Anterior cingulate cortex (tissue), 58 donors: ENCODE results near the gene ZNF775.

Experiments
- DNase-seq, 58 donors: peaks; one replicate each; lab custom pipeline; 2025; lab: John Stamatoyannopoulos, UW

Gene ZNF775

DNA sequence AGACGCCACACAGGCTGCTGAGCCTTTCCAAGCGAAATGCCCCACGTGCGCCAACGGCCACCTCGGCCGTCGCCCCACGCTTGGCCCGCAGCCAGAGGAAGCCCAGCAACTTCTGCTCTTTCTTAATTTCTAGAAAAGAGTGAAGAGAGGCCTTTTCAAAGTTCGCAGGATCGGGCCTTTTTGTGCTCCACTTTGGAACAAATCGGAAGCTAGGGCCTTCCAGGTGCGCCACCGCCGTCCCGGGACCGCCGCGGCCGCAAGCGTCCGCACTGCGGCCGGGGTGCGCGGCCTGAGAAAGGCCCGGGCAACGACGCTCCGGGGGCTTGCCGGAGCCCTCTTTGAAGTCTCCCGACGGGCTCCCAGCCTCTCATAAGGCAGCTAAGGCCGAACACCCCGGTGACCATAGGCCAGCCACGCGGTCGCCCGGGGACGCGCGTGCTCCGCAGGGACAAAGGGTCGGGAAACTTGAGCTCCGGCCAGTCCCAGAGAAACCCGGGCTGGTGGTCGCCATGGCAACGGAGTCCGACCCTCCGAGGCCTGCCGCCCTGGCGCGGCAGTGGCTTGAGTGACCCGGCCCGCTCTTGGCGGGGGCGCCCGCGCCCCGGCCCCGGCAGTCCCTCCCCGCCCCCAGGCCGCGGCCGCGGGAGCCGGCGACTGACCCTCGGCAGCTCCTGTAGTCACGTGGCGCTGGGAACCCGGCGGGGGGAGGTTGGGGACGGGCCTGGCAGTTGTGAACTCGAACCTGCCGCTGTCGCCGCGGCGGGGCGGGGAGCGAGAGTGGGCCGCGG, 10.8 kb upstream of the ZNF775 start, which contains the start of gene REPIN1:
Gene REPIN1, plus strand, starts transcription at position 727 of the 788 bp plus-strand sequence. CDS start 890 bp downstream, outside the sequence.
- DNase-seq, result peak; percentile 28 to 91 (median 85)

DNA sequence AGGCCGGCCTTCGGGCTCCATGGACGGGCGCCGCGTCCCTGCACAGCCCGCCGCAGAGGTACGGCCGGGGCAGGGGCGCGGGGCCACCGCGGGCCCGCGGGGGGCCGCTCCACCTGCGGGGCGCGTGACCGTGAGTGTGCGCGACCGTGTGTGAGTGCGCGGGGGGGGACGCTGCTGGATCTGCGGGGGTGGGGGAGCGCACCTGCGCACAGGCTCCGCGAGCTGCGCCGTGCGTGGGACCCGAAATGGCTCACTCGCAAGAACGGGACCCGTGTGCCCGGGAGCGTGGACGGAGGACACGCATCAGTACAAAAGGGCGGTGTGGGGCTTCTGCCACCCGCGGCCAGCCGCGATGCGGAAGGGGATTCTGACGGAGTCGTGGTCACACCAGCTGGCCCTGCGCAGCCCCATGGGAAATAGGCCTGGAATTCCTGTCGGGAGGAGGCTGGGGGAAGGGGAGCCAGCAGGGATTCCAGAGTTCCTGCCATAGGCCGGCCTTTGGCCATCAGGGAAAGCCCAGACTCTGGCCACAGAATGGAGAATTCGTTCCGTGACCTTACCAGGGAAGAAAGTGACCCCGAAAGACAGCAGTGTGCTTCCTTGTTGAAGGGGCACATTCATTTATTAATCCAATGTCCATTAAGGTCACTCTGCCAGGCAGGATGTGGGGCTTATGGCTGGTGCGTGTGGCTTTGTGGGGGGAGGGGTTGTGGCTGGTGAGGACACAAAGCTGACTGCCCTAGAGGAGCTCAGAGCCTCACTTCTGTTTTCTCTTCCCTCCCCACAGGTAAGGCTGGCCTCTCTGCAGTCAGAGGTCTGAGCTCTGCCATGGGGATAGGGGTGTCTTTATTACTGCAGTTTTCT, 10.0 kb upstream of the ZNF775 start:
- DNase-seq, result peak in 45 of 58 donors; percentile 26 to 88 (median 72)

DNA sequence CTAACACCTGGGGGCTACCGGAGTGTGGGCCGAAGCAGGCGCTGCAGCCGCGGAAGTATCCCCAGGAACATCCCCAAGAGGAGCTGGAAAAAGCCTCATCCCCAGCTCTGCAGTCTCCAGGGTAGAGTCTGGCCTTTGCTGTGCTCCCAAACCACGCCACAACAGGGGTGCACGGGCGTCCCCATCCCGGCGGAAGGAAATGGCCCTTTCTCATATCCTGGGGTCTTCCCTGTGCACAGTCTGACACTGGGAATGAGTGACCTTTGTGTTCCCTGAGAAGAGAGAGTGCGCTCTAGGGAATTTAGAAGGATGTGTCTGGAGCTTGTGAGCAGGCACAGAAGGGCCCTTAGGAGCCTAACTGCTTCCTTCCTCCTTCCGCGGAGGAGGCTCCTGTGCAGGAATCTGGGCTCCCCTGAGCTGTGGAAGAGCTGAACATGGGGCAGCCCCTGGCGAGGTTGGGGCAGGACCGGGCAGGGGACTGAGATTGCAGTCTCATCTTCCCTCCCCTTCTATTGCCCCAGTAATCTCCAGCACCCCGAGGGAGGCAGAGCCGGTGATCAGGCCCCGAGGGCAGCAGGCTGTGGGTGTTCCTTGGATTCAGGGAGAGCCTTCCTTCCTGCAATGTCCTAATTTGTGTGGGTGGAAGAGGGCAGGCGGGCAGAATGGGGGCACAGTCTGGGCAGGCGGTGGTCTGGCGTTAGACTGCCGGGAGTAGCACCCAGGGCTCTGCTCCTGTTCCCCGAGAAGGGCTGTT, 9.2 kb upstream of the ZNF775 start:
- DNase-seq, result peak in 1 of 58 donors; percentile 67

DNA sequence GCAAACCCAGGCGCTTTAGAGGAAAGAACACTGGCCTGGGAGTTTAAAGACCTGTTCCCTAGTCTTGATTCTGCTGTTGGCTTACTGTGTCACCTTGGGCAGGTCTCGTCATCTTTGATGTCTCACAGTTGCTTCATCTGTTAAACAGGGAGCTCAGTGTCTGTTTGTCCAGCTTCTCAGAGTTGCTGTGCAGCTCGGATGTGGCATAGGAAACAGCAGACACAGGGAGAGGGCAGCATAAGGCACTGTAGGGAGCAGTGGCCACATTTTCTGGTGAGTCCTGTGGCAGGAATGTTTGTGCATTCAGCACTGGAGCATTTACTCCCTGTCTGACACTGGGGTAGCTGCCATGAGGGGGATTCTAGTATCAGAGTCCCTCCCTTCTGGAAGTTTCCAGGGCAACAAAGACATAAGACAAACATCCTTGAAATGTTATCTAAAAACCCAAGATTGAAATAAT, 8.5 kb upstream of the ZNF775 start:
- DNase-seq, result no peak

DNA sequence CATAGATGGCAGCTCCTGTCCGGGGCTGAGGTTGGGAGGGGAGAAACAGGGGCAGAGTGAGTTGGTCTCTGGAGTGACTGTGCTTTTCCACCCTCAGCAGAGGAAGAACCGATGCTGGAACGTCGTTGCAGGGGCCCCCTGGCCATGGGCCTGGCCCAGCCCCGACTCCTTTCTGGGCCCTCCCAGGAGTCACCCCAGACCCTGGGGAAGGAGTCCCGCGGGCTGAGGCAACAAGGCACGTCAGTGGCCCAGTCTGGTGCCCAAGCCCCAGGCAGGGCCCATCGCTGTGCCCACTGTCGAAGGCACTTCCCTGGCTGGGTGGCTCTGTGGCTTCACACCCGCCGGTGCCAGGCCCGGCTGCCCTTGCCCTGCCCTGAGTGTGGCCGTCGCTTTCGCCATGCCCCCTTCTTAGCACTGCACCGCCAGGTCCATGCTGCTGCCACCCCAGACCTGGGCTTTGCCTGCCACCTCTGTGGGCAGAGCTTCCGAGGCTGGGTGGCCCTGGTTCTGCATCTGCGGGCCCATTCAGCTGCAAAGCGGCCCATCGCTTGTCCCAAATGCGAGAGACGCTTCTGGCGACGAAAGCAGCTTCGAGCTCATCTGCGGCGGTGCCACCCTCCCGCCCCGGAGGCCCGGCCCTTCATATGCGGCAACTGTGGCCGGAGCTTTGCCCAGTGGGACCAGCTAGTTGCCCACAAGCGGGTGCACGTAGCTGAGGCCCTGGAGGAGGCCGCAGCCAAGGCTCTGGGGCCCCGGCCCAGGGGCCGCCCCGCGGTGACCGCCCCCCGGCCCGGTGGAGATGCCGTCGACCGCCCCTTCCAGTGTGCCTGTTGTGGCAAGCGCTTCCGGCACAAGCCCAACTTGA, 7.8 kb upstream of the ZNF775 start:
- no peak for DNase-seq

DNA sequence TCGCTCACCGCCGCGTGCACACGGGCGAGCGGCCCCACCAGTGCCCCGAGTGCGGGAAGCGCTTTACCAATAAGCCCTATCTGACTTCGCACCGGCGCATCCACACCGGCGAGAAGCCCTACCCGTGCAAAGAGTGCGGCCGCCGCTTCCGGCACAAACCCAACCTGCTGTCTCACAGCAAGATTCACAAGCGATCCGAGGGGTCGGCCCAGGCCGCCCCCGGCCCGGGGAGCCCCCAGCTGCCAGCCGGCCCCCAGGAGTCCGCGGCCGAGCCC, 7.2 kb upstream of the ZNF775 start:
- no peak for DNase-seq

DNA sequence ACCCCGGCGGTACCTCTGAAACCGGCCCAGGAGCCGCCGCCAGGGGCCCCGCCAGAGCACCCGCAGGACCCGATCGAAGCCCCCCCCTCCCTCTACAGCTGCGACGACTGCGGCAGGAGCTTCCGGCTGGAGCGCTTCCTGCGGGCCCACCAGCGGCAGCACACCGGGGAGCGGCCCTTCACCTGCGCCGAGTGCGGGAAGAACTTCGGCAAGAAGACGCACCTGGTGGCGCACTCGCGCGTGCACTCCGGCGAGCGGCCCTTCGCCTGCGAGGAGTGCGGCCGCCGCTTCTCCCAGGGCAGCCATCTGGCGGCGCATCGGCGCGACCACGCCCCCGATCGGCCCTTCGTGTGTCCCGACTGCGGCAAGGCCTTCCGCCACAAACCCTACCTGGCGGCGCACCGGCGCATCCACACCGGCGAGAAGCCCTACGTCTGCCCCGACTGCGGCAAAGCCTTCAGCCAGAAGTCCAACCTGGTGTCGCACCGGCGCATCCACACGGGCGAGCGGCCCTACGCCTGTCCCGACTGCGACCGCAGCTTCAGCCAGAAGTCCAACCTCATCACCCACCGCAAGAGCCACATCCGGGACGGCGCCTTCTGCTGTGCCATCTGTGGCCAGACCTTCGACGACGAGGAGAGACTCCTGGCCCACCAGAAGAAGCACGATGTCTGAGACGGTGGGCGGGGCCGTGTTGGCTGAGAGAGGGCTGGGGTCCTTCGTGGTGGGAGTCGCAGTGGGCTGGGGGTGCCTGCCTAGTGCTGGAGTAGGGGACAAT, 6.7 kb upstream of the ZNF775 start:
- no peak for DNase-seq

DNA sequence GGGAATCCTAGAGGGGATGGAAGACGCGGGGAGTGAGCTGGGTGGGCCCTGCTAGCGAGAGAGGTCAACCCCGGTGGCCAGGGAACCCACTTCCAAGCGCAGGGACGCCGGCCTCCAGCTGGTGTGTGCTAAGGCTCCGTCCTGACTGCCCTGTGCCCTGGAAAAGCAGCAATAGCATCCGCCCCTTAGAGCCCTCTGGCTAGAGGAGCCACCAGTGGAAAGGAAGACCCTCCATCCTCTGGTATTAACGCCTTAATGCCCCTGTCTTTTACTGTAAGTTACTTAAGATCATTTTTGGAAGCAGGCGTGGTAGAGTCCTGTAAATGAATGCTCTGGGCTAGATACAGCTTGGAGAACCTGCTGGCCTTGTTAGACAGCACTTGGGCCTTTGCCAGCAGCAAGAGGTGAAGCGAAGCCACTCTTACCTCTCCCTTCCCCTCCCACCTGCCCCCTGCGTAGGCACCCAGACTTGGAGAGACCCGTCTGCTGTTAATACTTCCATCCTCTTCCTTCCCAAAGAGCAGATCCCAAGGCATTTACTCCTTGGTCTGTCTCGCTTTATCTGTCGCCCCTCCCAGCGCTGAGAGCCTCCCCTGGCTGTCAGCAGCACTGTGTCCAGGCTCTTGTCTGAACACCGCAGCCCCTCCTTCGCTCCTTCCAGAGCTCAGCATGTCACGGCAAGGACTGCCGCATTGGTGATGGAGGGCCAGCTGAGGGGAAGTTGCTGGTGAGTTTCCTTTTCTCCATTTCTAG, 5.9 kb upstream of the ZNF775 start:
- no peak for DNase-seq

DNA sequence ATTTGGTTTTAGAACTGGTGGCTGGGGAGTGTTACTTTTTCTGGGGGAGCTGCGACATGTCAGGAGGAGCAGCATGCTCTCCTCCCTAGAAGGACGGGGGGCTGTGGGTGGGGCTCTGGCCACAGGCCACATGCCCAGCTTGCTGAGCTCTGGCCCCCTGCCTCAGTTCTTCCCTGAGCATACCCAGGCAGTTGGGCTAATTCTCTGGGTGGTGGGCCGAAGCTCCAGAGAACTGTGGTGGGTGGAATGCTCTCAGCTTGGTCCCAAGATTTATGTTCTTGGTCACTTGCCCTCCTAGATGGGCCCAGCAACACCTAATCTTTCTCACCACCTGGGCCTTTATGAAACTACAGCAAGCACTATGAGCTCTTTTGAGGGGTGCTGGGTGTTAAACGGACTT, 5.1 kb upstream of the ZNF775 start:
- no peak for DNase-seq

DNA sequence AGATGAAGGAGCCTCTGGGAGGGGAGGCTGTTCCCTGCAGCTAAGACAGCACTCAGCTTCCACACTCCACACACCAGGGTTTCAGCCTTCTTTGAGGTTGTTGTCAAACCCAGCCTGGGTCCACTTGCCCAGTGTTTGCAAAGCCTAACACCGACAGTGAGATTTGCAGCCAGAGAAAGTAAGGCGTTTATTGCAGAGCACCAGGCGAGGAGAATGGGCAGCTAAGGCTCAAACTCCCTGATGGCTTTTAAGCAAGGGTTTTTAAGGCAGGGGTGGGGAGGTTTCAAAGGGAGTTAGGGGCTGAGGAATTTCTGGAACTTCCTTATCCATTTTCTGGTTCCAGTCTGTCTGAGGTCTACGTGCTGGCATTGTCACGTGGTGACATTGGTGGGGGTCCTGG, 4.7 kb upstream of the ZNF775 start:
- no peak for DNase-seq

DNA sequence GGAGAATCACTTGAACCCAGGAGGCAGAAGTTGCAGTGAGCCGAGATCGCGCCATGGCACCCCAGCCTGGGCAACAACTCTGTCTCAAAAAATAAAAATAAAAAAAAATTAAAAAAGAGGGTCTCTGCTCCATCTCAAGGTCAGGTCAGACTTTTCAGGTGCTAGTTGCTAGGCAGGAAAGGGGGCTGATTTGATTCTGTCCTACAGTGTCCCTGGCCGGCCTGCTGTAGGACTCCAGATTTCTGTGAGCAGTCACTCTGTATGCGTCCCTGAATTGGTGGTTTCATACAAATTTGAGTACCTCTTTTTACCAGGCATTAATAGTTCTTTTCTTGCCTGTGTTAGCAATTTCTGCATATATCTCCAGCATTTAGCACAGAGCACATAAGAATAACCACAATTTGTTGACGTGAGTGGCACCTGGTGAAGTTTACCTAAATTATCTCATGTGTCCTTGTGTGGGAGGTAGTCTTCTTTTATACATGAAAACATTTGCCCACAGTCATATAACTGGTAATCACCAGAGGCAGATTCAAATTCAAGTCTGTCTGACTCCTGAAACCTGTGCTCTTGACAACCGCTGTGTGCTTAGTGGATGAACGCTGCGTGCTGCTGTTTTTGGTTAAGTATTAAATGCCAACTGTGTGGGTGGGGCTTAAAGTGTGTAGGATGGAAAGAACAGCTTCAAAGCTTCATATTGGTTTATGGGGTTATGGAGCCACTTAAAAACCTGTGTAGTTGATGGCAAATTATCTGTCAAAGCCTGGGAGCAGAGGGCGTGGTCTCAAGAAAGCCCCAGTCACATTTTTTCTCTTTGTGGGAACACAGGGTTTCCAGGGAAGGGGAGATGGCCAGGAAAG, 3.2 kb upstream of the ZNF775 start:
- peak in 1 of 58 donors; percentile 16 for DNase-seq

DNA sequence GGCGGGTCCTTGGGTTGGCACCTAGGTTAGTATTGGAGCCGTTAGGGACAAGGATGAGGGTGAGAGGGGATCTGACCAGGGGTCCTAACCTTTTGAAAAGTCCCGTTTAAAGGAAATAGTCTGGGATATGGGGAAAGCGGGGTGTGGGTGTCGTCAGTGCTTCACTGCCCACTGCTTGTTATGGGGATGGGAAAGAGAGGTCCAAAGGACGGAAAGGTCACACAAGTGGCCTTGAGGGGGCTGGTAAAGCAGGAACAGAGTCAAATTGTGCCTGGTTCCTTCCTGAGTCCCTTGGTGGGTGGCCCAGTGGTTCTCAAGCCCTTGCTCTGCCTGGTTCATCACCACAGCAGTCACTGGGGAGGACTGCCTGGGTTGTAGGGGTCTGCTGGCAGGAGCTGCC, 2.6 kb upstream of the ZNF775 start:
- no peak for DNase-seq

DNA sequence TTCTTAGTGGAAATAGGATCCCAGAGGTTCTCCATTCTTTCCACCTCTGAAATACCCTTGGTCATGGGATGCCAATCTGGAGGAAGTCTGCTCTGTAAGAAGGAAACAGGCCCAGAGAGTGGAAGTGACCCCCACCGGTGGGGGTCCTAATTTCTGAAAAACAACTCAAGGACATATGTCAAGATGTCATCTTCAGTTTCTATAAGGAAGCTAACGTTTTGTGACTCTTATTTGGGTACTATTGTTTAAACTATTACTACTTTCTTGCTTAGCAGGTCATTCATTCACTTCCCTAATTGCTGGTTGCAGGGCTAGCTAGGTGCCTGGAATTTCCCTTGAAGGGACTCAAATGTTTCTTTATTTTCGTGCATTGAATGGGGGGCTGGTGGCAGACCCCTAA, 1.9 kb upstream of the ZNF775 start:
- DNase-seq, result no peak

DNA sequence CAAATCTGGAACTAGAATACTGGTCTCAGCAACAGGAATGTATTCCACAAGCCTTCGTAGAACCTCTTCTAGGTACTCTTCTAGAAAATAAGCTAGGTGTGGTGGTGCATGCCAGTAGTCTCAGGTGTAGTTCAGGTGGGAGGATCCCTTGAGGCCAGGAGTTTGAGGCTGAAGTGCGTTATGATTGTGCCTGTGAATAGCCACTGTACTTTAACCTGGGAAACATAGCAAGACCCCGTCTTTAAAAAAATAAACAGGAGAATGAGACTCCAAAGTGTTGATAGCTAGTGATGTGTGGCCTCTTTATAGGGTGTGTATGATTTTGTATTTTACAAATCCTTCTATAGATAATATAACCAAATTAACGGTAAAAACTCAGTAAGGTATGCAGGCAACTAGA, 1.5 kb upstream of the ZNF775 start:
- DNase-seq, result no peak

DNA sequence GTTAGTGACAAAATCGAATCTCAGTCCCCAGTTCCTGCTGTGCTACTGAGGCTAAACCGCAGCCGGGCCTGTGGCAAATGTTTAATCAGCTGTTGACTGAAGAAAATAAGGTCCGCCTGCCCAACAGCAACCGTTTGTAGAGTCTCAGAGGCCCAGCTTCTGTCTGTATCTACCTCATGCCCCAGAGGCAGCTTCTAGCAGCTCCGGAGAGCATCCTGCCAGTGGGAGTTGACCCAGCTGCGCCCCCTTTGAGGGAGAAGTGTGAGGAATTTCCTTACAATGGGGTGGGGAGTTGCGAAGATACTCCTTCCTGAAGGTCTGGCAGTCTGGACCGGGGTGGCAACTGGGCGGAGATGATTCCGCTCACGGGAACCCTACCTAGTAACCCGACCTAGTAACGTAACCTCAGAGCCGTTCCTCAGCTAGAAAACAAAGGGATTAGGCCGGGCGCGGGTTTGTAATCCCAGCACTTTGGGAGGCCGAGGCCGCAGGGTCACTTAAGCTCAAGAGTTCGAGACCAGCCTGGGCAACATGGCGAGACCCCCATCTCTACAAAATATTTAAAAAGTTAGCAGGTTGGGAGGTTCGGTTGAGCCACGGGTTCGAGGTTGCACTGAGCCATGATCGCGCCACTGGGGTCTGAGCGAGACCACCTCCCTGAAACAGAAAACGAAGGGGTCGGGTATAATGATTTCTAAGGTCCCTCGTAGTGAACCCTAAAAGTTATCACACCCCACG, 846 bp upstream of the ZNF775 start:
- peak in 18 of 58 donors; percentile 20 to 46 (median 36) for DNase-seq
